ENCODE data around the gene C6orf163.

GRCh38 chr6:87297119-87297518 lies 47.5 kb upstream of the C6orf163 start:
- TF ChIP-seq EP300 (IDR thresholded peaks at IDR 0.05) (no peak), POLR2A (IDR thresholded peaks at IDR 0.05) (no peak)
